ENCODE data around the gene FAM111A. TPM values are rescaled to one million over a fixed set of nuclear protein-coding genes. Genes with fewer than 3 reads are reported as not detected.

The FAM111A gene
- total RNA-seq, 1 donor from 2014 or later = 122 TPM

DNA sequence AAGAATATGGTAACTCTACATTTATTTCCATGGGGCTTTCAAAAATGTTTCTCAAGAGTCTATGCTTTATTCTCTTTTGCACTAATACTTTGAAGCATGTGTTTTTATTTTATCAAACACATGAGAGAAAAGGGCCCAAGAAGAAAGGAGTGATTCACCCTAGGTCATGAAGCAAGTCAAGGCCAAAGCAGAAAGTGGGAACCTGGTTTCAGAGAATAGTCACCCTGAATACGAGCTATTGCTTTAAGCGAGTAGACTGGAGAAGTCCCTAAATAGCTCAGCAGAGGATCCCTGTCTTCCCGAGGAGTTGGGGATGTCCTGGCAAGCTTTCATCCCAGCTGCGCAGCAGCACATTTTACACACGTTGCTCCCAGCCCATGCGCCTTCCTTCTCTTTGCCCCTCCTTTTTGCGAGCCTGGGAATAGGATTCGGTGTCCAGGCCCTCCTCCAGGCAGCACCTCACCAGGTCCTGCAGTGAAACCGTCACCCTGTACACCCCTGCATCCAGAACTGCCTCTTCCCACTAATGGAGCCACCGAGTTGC is 51.0 kb downstream of the FAM111A start:
- intact Hi-C loops (cut with micrococcal nuclease) = no loop called here

DNA sequence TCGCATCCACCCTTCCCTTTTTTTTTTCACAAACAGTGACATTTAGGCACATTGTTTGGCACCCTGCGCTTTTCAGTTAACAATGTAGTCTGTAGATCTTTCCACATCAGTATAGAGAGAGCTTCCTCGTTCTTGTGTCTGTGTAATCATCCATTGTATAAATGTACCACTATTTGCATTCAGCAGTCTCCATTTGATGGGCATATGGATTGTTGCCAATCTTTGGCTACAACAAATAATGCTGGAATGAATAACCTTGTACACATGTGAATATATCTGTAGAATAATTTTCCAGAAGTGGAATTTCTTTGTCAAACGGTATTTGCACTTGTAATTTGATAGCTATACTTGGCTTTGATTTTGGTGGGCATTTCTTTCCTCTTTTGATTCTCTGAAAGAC is 52.9 kb downstream of the FAM111A start:
- intact Hi-C loops (cut with micrococcal nuclease) = no loop called here

DNA sequence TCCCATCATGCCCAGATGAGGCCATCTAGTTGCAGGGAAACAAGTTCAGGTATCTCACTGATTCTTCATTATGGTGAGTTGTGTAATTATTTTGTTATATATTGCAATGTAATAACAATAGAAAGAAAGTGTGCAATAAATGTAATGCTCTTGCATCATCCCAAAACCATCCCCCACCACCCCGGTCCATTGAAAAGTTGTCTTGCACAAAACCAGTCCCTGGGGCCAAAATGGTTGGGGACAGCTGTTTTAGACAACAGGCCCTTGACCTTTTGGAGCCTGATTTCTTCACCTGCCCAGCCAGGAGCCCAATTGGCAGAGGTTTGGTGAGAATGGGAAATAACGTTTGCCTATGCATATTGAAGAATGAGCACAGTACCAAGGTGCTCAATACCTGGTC is 54.1 kb downstream of the FAM111A start:
- intact Hi-C loops (cut with micrococcal nuclease) = no loop called here

DNA sequence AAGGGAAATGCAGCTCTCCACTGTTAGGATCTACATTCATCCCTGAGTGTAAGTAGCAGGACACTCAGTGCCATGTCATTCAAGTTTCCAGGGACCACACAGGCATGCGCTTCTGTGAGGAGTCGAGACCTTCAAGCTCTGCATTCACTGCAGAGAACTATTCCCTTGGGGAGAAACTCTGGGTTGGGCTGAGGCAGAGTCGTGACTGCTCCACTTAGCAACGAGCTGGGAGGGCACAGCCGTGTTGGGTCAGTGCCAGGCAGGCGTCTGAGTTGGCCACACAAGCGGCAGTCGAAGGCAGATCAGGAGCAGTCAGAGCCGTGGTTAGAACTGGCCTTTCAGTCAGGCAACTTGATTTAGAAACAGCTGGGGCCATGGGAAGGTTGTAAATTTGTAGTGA is 55.3 kb downstream of the FAM111A start:
- intact Hi-C loops (cut with micrococcal nuclease) = no loop called here

DNA sequence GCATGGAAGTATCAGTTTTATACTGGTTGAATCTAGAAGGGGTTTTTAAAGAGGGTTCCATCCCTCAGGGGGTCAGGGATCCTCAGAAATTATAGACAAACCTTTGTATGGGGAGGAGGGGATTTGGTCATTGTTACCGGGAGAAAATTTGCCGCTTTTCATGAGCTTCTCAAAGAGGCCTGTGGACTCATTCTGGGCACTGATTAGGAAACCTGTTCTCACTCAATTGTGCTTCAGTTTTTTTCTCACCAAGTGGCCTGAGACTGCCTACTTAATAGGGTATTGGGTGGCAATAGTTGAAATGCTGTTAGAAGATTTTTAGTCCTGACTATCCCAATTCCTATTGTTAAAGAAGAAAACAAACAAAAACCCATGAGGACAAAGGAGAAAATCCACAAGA is 56.1 kb downstream of the FAM111A start:
- intact Hi-C loops (cut with micrococcal nuclease) = no loop called here

DNA sequence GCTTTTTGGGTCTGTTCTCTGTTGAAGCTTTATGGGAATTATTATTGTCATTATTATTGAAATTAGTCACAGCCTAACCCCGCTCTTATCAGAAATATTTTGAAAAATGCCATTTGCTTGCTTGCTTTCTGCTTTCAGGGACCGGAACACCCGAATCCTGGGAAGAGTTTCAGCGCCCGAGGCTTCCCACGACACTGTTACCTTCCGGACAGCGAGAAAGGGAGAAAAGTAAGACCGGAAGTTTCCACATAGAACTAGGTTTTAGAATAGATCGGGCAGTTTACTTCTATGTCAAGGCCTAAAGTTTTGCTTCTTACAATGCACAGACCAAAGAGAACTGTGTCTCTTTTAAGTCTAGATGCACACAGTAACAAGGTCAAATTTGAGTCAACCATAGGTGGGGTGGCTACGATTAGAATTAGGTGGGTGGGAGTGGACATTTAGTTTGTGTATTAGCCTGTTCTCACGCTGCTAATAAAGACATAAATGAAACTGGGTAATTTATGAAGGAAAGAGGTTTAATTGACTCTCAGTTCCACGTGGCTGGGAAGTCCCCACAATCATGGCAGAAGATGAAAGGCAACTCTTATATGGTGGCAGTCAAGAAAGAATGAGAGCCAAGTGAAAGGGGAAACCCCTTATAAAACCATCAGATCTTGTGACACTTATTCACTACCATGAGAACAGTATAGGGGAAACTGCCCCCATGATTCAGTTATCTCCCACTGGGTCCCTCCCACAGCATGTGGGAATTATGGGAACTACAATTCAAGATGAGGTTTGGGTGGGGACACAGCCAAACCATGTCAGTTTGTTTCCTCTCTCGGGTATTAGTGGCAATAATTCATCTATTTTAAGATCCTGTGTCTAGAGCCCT is 57.1 kb downstream of the FAM111A start:
- intact Hi-C loops (cut with micrococcal nuclease) = no loop called here

DNA sequence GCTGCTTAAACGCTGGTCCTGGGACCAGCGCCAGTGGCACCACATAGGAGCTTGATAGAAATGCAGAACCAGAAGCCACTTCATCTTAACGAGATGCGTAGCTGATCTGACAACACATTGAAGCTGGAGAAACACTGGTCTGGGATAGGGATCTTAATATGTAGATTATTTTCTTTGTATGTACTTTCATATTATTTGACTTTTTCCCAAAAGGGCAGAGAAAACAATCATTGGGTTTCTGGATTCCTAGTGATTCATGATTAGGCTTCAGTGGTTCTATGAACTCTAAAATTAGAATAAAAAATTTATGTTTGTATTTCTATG is 57.7 kb downstream of the FAM111A start:
- intact Hi-C loops (cut with micrococcal nuclease) = no loop called here

DNA sequence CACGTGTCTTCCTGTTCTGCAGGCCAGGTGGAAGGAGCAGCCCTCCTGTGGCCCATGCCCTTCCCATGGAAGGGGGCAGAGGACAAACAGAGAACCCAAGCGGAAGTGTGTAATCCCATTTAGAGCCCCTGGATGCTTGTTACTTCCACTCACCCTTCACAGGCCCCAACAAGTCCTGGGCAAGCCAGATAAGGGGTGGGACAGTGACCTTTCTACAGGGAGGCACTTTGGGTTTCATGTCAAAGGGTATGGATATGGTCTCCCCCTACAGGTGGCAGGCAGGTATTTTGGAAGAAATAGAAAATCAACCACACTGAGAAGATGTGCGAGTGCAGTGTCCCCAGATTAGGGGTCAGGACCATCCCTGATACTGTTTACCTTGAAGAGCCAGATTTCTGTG is 58.7 kb downstream of the FAM111A start:
- intact Hi-C loops (cut with micrococcal nuclease) = no loop called here

Other genes with a start within 250 kb of the FAM111A start
- not detected in 2 replicates for gene GLYATL1, start 203.4 kb upstream of the FAM111A start, total RNA-seq
- not detected in 2 replicates for gene GLYATL1B, start 56.5 kb upstream of the FAM111A start, total RNA-seq
- 63.3 and 63.7 TPM in 2 replicates for gene FAM111B, start 35.6 kb upstream of the FAM111A start, total RNA-seq
- gene DTX4, start 29.3 kb downstream of the FAM111A start, total RNA-seq = 0.12 and 0.15 TPM in 2 replicates
- not detected in 2 replicates for gene MPEG1, start 70.1 kb downstream of the FAM111A start, total RNA-seq
- gene OR5AN1, start 216.0 kb downstream of the FAM111A start, total RNA-seq = not detected in 2 replicates

All from T-helper 1 cell treated with Interleukin-12 subunit alpha and Interleukin-12 subunit beta and Interleukin-4 antibody, amounts not matched to agents 30 ng/mL and 1 ng/mL, for 36 hours (primary cell).